Measurements from ENCODE around the gene ZNF512B. TPM values are rescaled to one million over a fixed set of nuclear protein-coding genes. Genes with fewer than 3 reads are reported as not detected.
A peak's percentile ranks its signal among the peaks of the same experiment; 100 is the strongest.

Gene ZNF512B
- total and polyA plus RNA-seq, 2 experiments from 2014 or later, result 6.1 to 28.8 TPM

- no peaks in the 10 kb centered on the region for H4K20me1 ChIP-seq (replicated peaks; ENCODE audit: insufficient read depth)
- H3K27me3 ChIP-seq (ENCODE audit: insufficient read depth), result peaks cover 7% of the 10 kb centered on the region; the same call in 1 of the 2 replicates
- no peak overlapping the region for H3K4me2 ChIP-seq
- H3K4me1 ChIP-seq (ENCODE audit: insufficient read depth), result peaks cover 8% of the 10 kb centered on the region
- peaks cover 3% of the 10 kb centered on the region; the same call in 2 of the 3 replicates for H3K36me3 Mint-ChIP-seq (ENCODE audit: low read depth)
- ATAC-seq (no peak), DNase-seq (ENCODE audit: low spot score) (no peak)
- no peak overlapping the region for H3K27ac Mint-ChIP-seq
- peaks cover 17% of the 10 kb centered on the region for H3K4me1 Mint-ChIP-seq
- peaks cover 12% of the 10 kb centered on the region; the same call in 1 of the 2 replicates for H3F3A ChIP-seq (replicated peaks; ENCODE audit: low read depth)
- no peaks in the 10 kb centered on the region for H3K36me3 ChIP-seq (ENCODE audit: insufficient read depth)
- TF ChIP-seq REST (IDR thresholded peaks at IDR 0.05; ENCODE audit: unreplicated experiment) (no peak), JUNB (IDR thresholded peaks at IDR 0.05; ENCODE audit: unreplicated experiment) (no peak), STAT1 (IDR thresholded peaks at IDR 0.05; ENCODE audit: unreplicated experiment) (no peak), ZNF462 (CRISPR knock-in tag; IDR thresholded peaks at IDR 0.05) (no peak), NANOG (IDR thresholded peaks at IDR 0.05; ENCODE audit: borderline replicate concordance) (no peak), EZH2phosphoT487 (IDR thresholded peaks at IDR 0.05; ENCODE audit: unreplicated experiment) (no peak), POLR2AphosphoS5 (IDR thresholded peaks at IDR 0.05; ENCODE audit: low read depth) (no peak), ZNF114 (CRISPR knock-in tag; IDR thresholded peaks at IDR 0.05) (no peak), ETS1 (IDR thresholded peaks at IDR 0.05) (no peak), CTCF (conservative IDR thresholded peaks at IDR 0.05; ENCODE audit: low read depth in 2 of 2) (no peak), EZH2 (IDR thresholded peaks at IDR 0.05; ENCODE audit: low read depth, unreplicated experiment) (no peak), CREB1 (CRISPR knock-in tag; IDR thresholded peaks at IDR 0.05; ENCODE audit: low read depth) (no peak), ZNF331 (CRISPR knock-in tag; IDR thresholded peaks at IDR 0.05; ENCODE audit: low read depth) (no peak)
- no peak overlapping the region for H3K27ac ChIP-seq (ENCODE audit: low read depth)
- no peak overlapping the region for H2AFZ ChIP-seq
- peaks cover 9% of the 10 kb centered on the region for H3K79me2 ChIP-seq (replicated peaks; ENCODE audit: insufficient read depth)
- no peaks in the 10 kb centered on the region for H3K9me2 ChIP-seq (ENCODE audit: insufficient read depth)
- peaks cover 22% of the 10 kb centered on the region for H3K27me3 Mint-ChIP-seq (ENCODE audit: insufficient read depth, low read depth, poor library complexity)
- peak overlapping the region; percentile 72 for H3K4me3 Mint-ChIP-seq
- H3K4me3 ChIP-seq, result peak overlapping the region; percentile 70; the same call in 1 of the 2 replicates
- no peaks in the 10 kb centered on the region; the same call in 2 of the 3 replicates for H3K9me3 Mint-ChIP-seq
Observed at GRCh38 chr20:63970714-63971431, 1.1 kb upstream of the ZNF512B start.
